ENCODE measurements around the gene DOCK4. TPM values are rescaled to one million over a fixed set of nuclear protein-coding genes. Genes with fewer than 3 reads are reported as not detected.

Gene DOCK4
- total and polyA plus RNA-seq, 7 donors = 3.0 to 28.5 (median 14.1) TPM

- 92 to 96% methylated on average over 1 of the region's 1 CpG for WGBS, 2 donors
- no peak overlapping the region for H3K4me3 ChIP-seq
- H3K9me3 ChIP-seq = no peaks in the 10 kb centered on the region
- H3K27me3 ChIP-seq = no peaks in the 10 kb centered on the region
- no peaks in the 10 kb centered on the region for H3K36me3 ChIP-seq
- peaks cover 0 to 20% (median 11%) of the 10 kb centered on the region in 4 donors for H3K4me1 ChIP-seq
- intact Hi-C loops (cut with DNase I) = no loop called here
- no peak for DNase-seq
- H3K27ac ChIP-seq = no peak overlapping the region
- TF ChIP-seq POLR2A (IDR thresholded peaks at IDR 0.05) = no peak
- TF ChIP-seq POLR2AphosphoS5 (IDR thresholded peaks at IDR 0.05) = no peak
- no peak for TF ChIP-seq CTCF (IDR thresholded peaks at IDR 0.05)
- no peak for TF ChIP-seq EP300 (IDR thresholded peaks at IDR 0.05)
Measured at GRCh38 chr7:112183266-112183665, 22.9 kb downstream of the DOCK4 start.

- H3K9me3 ChIP-seq = no peaks in the 10 kb centered on the region
- H3K4me3 ChIP-seq = no peak overlapping the region
- H3K4me1 ChIP-seq = peaks cover 0 to 20% (median 11%) of the 10 kb centered on the region in 4 donors
- intact Hi-C loops (cut with DNase I) = no loop called here
- no peak for DNase-seq
- H3K36me3 ChIP-seq = no peaks in the 10 kb centered on the region
- TF ChIP-seq POLR2A (IDR thresholded peaks at IDR 0.05) = no peak
- TF ChIP-seq CTCF (IDR thresholded peaks at IDR 0.05) = no peak
- no peak for TF ChIP-seq EP300 (IDR thresholded peaks at IDR 0.05)
- no peak for TF ChIP-seq POLR2AphosphoS5 (IDR thresholded peaks at IDR 0.05)
- H3K27ac ChIP-seq = no peak overlapping the region
- H3K27me3 ChIP-seq = no peaks in the 10 kb centered on the region
- 56 to 77% methylated on average over 5 of the region's 5 CpGs for WGBS, 2 donors
Measured at GRCh38 chr7:112182749-112183148, 23.4 kb downstream of the DOCK4 start.

DNA sequence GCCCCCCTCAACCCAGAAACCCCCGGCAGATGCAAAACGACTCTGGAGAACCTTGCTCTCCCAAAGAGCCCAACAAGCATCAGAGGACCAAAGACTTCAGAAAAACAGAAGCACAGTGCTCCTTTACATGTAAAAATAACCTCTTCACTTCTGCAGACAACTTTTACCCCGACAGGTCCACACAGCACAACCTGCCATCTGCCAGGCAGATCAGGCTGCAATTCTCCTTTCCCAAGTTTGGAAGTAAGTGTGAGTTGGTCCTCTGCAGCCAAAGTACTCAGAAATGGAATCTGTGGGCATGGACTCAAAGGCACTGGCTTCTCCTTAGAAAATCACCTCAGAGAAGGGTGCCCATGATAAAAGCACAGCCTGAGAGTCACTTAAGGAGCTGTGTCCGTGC lies 26.0 kb downstream of the DOCK4 start:
- H3K27me3 ChIP-seq = no peaks in the 10 kb centered on the region
- H3K36me3 ChIP-seq = no peaks in the 10 kb centered on the region
- H3K4me3 ChIP-seq = no peak overlapping the region
- WGBS, 2 donors = 80 to 86% methylated on average over 4 of the region's 4 CpGs
- no peak overlapping the region for H3K27ac ChIP-seq
- DNase-seq = no peak
- no peak for TF ChIP-seq POLR2AphosphoS5 (IDR thresholded peaks at IDR 0.05)
- TF ChIP-seq CTCF (IDR thresholded peaks at IDR 0.05) = no peak
- TF ChIP-seq EP300 (IDR thresholded peaks at IDR 0.05) = no peak
- TF ChIP-seq POLR2A (IDR thresholded peaks at IDR 0.05) = no peak
- intact Hi-C loops (cut with DNase I) = no loop called here
- H3K4me1 ChIP-seq = peaks cover 0 to 15% (median 11%) of the 10 kb centered on the region in 4 donors
- no peaks in the 10 kb centered on the region for H3K9me3 ChIP-seq

GRCh38 chr7:112176693-112177415 lies 29.3 kb downstream of the DOCK4 start:
- no peak overlapping the region for H3K27ac ChIP-seq
- whole genome bisulfite sequencing, 2 donors = 77 to 95% methylated on average over 5 of the region's 5 CpGs
- no peaks in the 10 kb centered on the region for H3K9me3 ChIP-seq
- no peak for DNase-seq
- TF ChIP-seq POLR2A (IDR thresholded peaks at IDR 0.05) (no peak), EP300 (IDR thresholded peaks at IDR 0.05) (no peak)
- peaks cover 0 to 15% (median 8%) of the 10 kb centered on the region in 4 donors for H3K4me1 ChIP-seq
- H3K4me3 ChIP-seq = no peak overlapping the region
- intact Hi-C loops (cut with DNase I) = no loop called here
- no peaks in the 10 kb centered on the region for H3K36me3 ChIP-seq
- H3K27me3 ChIP-seq = no peaks in the 10 kb centered on the region

DNA sequence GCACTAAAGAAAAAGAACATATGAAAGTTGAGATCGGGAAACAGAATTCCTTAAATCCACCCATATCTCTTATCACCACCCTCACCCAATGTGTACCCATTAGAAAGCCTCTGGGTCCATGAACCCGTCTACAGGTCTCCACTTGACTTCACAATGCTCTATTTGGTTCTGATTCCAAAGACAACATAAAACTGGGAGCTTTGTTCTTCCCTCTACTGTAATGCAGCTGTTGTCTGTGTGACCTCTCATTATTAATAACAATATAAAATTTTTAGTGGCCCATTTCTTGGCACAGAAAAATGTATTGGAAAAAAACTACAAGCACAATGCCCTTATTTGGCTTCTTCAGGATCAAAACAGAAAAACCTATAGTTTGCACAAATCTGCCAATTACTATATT lies 30.0 kb downstream of the DOCK4 start:
- intact Hi-C loops (cut with DNase I) = no loop called here
- 87% methylated on average over 2 of the region's 2 CpGs for WGBS, 2 donors
- DNase-seq = no peak
- H3K27me3 ChIP-seq = no peaks in the 10 kb centered on the region
- H3K4me3 ChIP-seq = no peak overlapping the region
- no peak overlapping the region for H3K27ac ChIP-seq
- TF ChIP-seq POLR2AphosphoS5 (IDR thresholded peaks at IDR 0.05) (no peak), POLR2A (IDR thresholded peaks at IDR 0.05) (no peak), CTCF (IDR thresholded peaks at IDR 0.05) (no peak), EP300 (IDR thresholded peaks at IDR 0.05) (no peak)
- no peaks in the 10 kb centered on the region for H3K36me3 ChIP-seq
- H3K9me3 ChIP-seq = no peaks in the 10 kb centered on the region
- peaks cover 0 to 15% (median 8%) of the 10 kb centered on the region in 4 donors for H3K4me1 ChIP-seq
